GM19463 (cell line): ENCODE results near the gene TREH.
"Not testable (repeated sequence)": the region's sequence is repeated elsewhere in the genome, so short reads cannot be mapped to it uniquely, and the experiment has no call there.

Experiments
- ATAC-seq: cut with Tn5 transposase; IDR thresholded peaks from one replicate; pipeline ENCODE4 v1.9.1; 2021; ENCODE audit warnings: mild to moderate bottlenecking, moderate library complexity; ENCODE audit not compliant: unreplicated experiment

Gene TREH

GRCh38 chr11:118697346-118697745, 17.9 kb upstream of the TREH start:
- no peak for ATAC-seq

GRCh38 chr11:118696673-118697226, 17.3 kb upstream of the TREH start:
- no peak for ATAC-seq

GRCh38 chr11:118694771-118695170, 15.3 kb upstream of the TREH start:
- ATAC-seq: no peak

GRCh38 chr11:118694185-118694584, 14.7 kb upstream of the TREH start:
- no peak for ATAC-seq

GRCh38 chr11:118691926-118692830, 12.7 kb upstream of the TREH start:
- peak; percentile 40 for ATAC-seq

GRCh38 chr11:118690553-118691304, 11.3 kb upstream of the TREH start:
- ATAC-seq: no peak

GRCh38 chr11:118689852-118690552, 10.6 kb upstream of the TREH start:
- peak; percentile 64 for ATAC-seq

GRCh38 chr11:118689503-118689851, 10.0 kb upstream of the TREH start:
- ATAC-seq: no peak

- ATAC-seq: no peak
Observed at GRCh38 chr11:118688851-118689502, 9.5 kb upstream of the TREH start.

GRCh38 chr11:118688339-118688738, 8.9 kb upstream of the TREH start:
- ATAC-seq: not testable (repeated sequence)

- ATAC-seq: no peak
Observed at GRCh38 chr11:118687906-118688305, 8.5 kb upstream of the TREH start.

GRCh38 chr11:118684187-118684586, 4.7 kb upstream of the TREH start:
- no peak for ATAC-seq

GRCh38 chr11:118682939-118683338, 3.5 kb upstream of the TREH start:
- ATAC-seq: not testable (repeated sequence)

- no peak for ATAC-seq
Observed at GRCh38 chr11:118682372-118682771, 2.9 kb upstream of the TREH start.

- ATAC-seq: not testable (repeated sequence)
Observed at GRCh38 chr11:118678908-118679307, 542 bp downstream of the TREH start.

- no peak for ATAC-seq
Observed at GRCh38 chr11:118677977-118678376, 1.5 kb downstream of the TREH start.

- no peak for ATAC-seq
Observed at GRCh38 chr11:118674082-118674435, 5.4 kb downstream of the TREH start.

- ATAC-seq: no peak
Observed at GRCh38 chr11:118673361-118674081, 5.9 kb downstream of the TREH start.

- ATAC-seq: no peak
Observed at GRCh38 chr11:118672846-118673245, 6.6 kb downstream of the TREH start.

GRCh38 chr11:118671254-118671653, 8.2 kb downstream of the TREH start:
- ATAC-seq: no peak
